Type B pancreatic cell (in vitro differentiated cells): Measurements from ENCODE around the gene TM4SF20. TPM values are rescaled to one million over a fixed set of nuclear protein-coding genes. Genes with fewer than 3 reads are reported as not detected.
"Not testable (repeated sequence)": the region's sequence is repeated elsewhere in the genome, so short reads cannot be mapped to it uniquely, and the experiment has no call there.

Experiments
- DNase-seq: peaks from one replicate; pipeline ENCODE4 v3.0.0; 2021; ENCODE audit warnings: mixed read lengths; ENCODE audit not compliant: unreplicated experiment; ENCODE audit errors: extremely low spot score
- H3K27ac Mint-ChIP-seq: 2 replicates; pipeline ENCODE4 v1.8.0; 2021; ENCODE audit warnings: mild to moderate bottlenecking, mixed read lengths
- H3K27me3 Mint-ChIP-seq: 2 replicates; pipeline ENCODE4 v1.8.0; 2021; ENCODE audit warnings: mixed read lengths
- H3K36me3 Mint-ChIP-seq: 2 replicates; pipeline ENCODE4 v1.8.0; 2021; ENCODE audit warnings: mixed read lengths
- H3K4me1 Mint-ChIP-seq: one replicate; pipeline ENCODE4 v1.8.0; 2021; ENCODE audit warnings: mixed read lengths; ENCODE audit not compliant: unreplicated experiment
- H3K4me3 Mint-ChIP-seq: 2 replicates; pipeline ENCODE4 v1.8.0; 2021; ENCODE audit warnings: mild to moderate bottlenecking, mixed read lengths
- H3K9me3 Mint-ChIP-seq: 2 replicates; pipeline ENCODE4 v1.8.0; 2021; ENCODE audit warnings: mixed read lengths
- total RNA-seq: library from RNA; stranded (reverse); gene quantifications from 2 replicates; pipeline ENCODE4 v1.2.1, GENCODE V29; 2021; ENCODE audit warnings: low replicate concordance
- TF ChIP-seq, protein P1 (sequence below): fragments of 200-600 bp; sonication (generic); conservative IDR thresholded peaks from 2 replicates; pipeline ENCODE4 v1.5.0; 2021; ENCODE audit warnings: antibody characterized with exemption, mild to moderate bottlenecking

The TM4SF20 gene
- total RNA-seq, 1 donor from 2014 or later = 3.7 TPM

DNA sequence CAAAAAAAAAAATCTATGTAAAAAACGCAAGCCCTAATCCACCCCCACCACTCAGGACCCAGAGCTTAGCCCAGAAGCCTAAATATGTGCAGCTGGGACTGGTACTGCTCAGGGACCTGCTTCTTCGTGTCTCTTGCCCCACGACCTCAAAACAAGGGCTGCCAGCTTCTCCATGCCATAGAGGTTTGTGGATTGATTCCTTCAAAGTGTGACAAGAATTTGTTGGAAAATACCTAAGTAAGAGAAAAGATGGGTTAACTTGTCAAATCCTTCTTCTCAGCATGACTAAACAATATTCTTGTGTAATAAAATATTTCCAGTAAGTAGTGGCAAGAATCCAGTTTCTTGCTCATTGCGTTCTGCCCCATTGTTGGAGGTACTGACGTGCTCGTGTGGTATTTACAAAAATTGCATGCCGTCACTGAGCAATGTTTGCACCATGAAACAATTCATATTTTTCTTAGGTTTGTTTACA is 9.5 kb upstream of the TM4SF20 start:
- Mint-ChIP-seq H3K36me3 (no peaks in the 10 kb centered on the region), H3K4me1 (no peaks in the 10 kb centered on the region), H3K27ac (no peak overlapping the region), H3K27me3 (peaks cover 2% of the 10 kb centered on the region), H3K4me3 (no peak overlapping the region), H3K9me3 (no peaks in the 10 kb centered on the region)
- no peak for DNase-seq
- TF ChIP-seq, protein P1, sequence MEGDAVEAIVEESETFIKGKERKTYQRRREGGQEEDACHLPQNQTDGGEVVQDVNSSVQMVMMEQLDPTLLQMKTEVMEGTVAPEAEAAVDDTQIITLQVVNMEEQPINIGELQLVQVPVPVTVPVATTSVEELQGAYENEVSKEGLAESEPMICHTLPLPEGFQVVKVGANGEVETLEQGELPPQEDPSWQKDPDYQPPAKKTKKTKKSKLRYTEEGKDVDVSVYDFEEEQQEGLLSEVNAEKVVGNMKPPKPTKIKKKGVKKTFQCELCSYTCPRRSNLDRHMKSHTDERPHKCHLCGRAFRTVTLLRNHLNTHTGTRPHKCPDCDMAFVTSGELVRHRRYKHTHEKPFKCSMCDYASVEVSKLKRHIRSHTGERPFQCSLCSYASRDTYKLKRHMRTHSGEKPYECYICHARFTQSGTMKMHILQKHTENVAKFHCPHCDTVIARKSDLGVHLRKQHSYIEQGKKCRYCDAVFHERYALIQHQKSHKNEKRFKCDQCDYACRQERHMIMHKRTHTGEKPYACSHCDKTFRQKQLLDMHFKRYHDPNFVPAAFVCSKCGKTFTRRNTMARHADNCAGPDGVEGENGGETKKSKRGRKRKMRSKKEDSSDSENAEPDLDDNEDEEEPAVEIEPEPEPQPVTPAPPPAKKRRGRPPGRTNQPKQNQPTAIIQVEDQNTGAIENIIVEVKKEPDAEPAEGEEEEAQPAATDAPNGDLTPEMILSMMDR = no peak

DNA sequence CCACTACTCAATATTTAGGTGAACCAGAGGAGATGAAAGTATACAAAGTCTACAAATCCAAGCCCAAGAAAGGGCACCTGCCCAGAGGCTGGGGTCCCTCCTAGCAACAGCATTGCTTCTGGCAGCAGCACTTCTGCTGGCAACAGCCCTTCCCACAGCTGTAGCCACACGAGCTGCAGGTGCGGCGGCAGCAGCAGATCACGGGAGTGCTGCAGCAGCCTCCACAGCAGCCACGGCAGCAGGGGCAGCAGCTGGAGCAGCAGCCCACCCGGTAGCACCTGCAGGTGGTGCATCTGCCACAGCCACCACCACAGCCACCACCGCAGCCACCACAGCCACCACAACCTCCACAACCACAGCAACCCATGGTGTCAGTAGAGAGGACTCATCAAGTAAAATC is 8.5 kb upstream of the TM4SF20 start, which contains the start of gene SCYGR1:
TSS of gene SCYGR1 (minus strand) at position 367 of the 400 bp plus-strand sequence. CDS start at position 367, 0 bp downstream.
- not testable (repeated sequence) for H3K9me3 Mint-ChIP-seq, DNase-seq

DNA sequence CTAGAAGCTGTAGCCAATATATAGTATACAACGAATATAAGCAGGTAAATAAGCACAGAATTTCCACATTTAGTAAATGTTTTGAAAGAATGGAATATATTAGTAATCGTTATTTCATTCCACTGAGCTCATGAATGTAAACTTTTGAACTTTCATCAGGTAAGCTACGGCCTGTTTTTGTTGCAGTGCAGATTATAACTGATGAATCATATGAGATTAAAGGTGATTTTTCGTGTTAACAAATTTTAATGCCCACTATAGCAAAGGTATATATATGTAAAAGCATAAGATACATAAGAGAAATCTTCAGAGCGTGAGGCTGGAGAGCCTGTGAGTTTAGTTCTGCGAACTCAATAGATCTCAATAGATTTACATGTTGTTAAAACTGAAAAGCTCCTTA is 7.5 kb upstream of the TM4SF20 start:
- Mint-ChIP-seq H3K4me3 (no peak overlapping the region), H3K36me3 (no peaks in the 10 kb centered on the region), H3K4me1 (no peaks in the 10 kb centered on the region), H3K27me3 (peaks cover 9% of the 10 kb centered on the region), H3K9me3 (no peaks in the 10 kb centered on the region), H3K27ac (no peak overlapping the region)
- TF ChIP-seq, protein P1 = no peak
- DNase-seq = no peak

More for the DNA sequence above, 8.5 kb upstream of the TM4SF20 start, which contains the start of gene SCYGR1:
- not testable (repeated sequence) for H3K36me3 Mint-ChIP-seq, H3K4me1 Mint-ChIP-seq, H3K27ac Mint-ChIP-seq, H3K4me3 Mint-ChIP-seq, H3K27me3 Mint-ChIP-seq

DNA sequence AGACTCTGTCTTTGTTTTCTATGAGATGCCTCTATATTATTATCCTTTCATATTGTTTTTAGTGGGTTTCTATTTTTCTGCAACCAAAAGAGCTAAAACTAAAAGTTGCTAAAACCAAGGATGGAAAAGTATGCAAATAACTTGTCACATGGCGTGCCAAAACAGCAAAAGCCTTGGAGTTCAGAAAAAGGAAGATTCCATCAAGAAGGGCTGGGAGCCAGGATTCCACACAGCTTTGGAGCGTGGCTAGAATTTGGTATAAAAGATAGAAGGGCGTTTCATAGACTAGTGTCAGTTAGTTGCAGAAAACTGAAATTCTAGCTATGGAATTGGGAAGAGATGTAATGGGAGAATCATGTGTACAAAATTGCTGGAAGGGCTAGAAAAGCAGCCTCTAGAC is 4.6 kb upstream of the TM4SF20 start:
- Mint-ChIP-seq H3K4me1 (no peaks in the 10 kb centered on the region), H3K4me3 (no peak overlapping the region), H3K27ac (no peak overlapping the region), H3K36me3 (no peaks in the 10 kb centered on the region), H3K9me3 (no peaks in the 10 kb centered on the region), H3K27me3 (peaks cover 11% of the 10 kb centered on the region)
- TF ChIP-seq, protein P1 = no peak
- DNase-seq = no peak

DNA sequence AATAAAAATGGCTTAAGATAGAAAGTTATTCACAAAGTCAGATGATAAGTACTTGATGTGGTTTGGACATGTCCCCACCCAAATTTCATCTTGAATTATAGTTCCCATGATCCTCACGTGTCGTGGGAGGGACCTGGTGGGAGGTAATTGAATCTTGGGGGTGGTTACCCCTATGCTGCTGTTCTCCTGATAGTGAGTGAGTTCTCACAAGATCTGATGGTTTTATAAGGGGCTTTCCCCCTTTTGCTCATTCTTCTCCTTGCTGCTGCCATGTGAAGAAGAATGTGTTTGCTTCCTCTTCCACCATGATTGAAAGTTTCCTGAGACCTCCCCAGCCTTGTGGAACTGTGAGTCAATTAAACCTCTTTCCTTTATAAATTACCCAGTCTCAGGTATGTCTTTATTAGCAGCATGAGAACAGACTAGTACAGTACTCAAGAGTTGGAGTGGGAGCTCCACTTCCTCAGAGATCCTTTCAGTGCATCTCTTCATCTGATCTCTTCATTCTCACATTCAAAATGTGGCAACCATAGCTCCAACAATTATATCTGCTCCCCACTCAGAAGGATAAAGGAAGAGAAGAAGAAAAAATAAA is 3.2 kb upstream of the TM4SF20 start:
- not testable (repeated sequence) for DNase-seq, H3K36me3 Mint-ChIP-seq, H3K4me1 Mint-ChIP-seq, H3K27ac Mint-ChIP-seq, H3K4me3 Mint-ChIP-seq, H3K9me3 Mint-ChIP-seq
- H3K27me3 Mint-ChIP-seq = peaks cover 11% of the 10 kb centered on the region

DNA sequence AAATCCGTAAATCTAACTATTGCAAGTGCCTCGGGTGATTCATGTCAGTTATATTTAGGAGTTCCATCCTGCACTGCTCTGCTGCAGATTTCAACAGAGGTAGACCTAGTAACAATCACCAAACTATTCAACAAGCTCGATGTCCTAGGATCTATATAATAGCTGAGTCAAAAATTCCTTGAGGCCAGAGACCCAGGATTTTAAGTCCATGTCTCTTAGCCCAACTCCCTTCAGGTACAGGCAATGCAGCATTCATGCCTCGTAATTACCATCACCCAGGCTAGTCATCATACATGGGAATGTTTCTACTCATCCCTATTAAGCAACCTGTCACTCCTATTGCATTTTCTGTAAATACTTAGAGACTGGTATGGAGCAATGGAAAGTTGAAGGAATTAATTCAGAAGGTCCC is 729 bp downstream of the TM4SF20 start:
- H3K4me3 Mint-ChIP-seq = no peak overlapping the region
- no peaks in the 10 kb centered on the region for H3K4me1 Mint-ChIP-seq
- TF ChIP-seq, protein P1 = no peak
- no peaks in the 10 kb centered on the region for H3K36me3 Mint-ChIP-seq
- no peak for DNase-seq
- no peak overlapping the region for H3K27ac Mint-ChIP-seq
- peaks cover 6% of the 10 kb centered on the region for H3K27me3 Mint-ChIP-seq
- H3K9me3 Mint-ChIP-seq = no peaks in the 10 kb centered on the region
